ENCODE measurements around the gene RUNX3. TPM values are rescaled to one million over a fixed set of nuclear protein-coding genes. Genes with fewer than 3 reads are reported as not detected.

RUNX3 gene
- polyA plus RNA-seq, 3 donors: 4.4 to 27.9 (median 6.7) TPM

- WGBS (ENCODE audit: insufficient coverage): 69% methylated on average over 4 of the region's 11 CpGs
- Histone ChIP-seq H4K20me1 (ENCODE audit: insufficient read depth, low read length) (no peaks in the 10 kb centered on the region), H3K4me3 (replicated peaks in 1 of 3; ENCODE audit: low read depth in 2 of 3, low read length in 3 of 3) (no peak overlapping the region), H3K9me3 (replicated peaks in 1 of 2; ENCODE audit: control insufficient read depth in 1 of 2, insufficient read depth in 1 of 2, low read length in 2 of 2) (no peaks in the 10 kb centered on the region), H3K36me3 (replicated peaks in 1 of 2; ENCODE audit: control insufficient read depth in 1 of 2, insufficient read depth in 2 of 2, low read length in 2 of 2) (no peaks in the 10 kb centered on the region), H3K27ac (ENCODE audit: low read depth in 1 of 2, low read length in 2 of 2) (no peak overlapping the region), H3K4me1 (ENCODE audit: control insufficient read depth in 1 of 2, insufficient read depth in 2 of 2, low read length in 2 of 2) (peaks cover 17 to 24% of the 10 kb centered on the region in 2 donors), H3K4me2 (replicated peaks; ENCODE audit: extremely low read depth, low read length, poor library complexity, severe bottlenecking) (no peak overlapping the region), H2AFZ (ENCODE audit: insufficient read depth, low read depth, low read length, poor library complexity, severe bottlenecking) (no peak overlapping the region), H3K9ac (ENCODE audit: insufficient read depth, low read length, poor library complexity, severe bottlenecking) (no peak overlapping the region), H3K79me2 (ENCODE audit: insufficient read depth, low read length) (no peaks in the 10 kb centered on the region), H3K27me3 (ENCODE audit: control insufficient read depth in 2 of 2, insufficient read depth in 2 of 2, low read length in 2 of 2) (peaks cover 0 to 32% of the 10 kb centered on the region in 2 donors)
- TF ChIP-seq, protein P1, sequence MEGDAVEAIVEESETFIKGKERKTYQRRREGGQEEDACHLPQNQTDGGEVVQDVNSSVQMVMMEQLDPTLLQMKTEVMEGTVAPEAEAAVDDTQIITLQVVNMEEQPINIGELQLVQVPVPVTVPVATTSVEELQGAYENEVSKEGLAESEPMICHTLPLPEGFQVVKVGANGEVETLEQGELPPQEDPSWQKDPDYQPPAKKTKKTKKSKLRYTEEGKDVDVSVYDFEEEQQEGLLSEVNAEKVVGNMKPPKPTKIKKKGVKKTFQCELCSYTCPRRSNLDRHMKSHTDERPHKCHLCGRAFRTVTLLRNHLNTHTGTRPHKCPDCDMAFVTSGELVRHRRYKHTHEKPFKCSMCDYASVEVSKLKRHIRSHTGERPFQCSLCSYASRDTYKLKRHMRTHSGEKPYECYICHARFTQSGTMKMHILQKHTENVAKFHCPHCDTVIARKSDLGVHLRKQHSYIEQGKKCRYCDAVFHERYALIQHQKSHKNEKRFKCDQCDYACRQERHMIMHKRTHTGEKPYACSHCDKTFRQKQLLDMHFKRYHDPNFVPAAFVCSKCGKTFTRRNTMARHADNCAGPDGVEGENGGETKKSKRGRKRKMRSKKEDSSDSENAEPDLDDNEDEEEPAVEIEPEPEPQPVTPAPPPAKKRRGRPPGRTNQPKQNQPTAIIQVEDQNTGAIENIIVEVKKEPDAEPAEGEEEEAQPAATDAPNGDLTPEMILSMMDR (IDR thresholded peaks at IDR 0.05): no peak
- H3K9me3 Mint-ChIP-seq: peaks cover 0 to 4% (median 2%) of the 10 kb centered on the region in 7 donors
- peaks cover 8 to 44% (median 38%) of the 10 kb centered on the region in 3 donors for H3K27me3 Mint-ChIP-seq (ENCODE audit: low read depth in 3 of 3)
- intact Hi-C loops (cut with micrococcal nuclease): no loop called here
- no peaks in the 10 kb centered on the region for H3K36me3 Mint-ChIP-seq
- no peak overlapping the region for H3K27ac Mint-ChIP-seq
- H3K4me1 Mint-ChIP-seq: peaks cover 12% of the 10 kb centered on the region
- DNase-seq: no peak
- no peak overlapping the region for H3K4me3 Mint-ChIP-seq
Measured at GRCh38 chr1:24935196-24935526, 5.1 kb upstream of the RUNX3 start.

GRCh38 chr1:24934310-24935195 is 4.5 kb upstream of the RUNX3 start:
- 87% methylated on average over 16 of the region's 16 CpGs for WGBS (ENCODE audit: insufficient coverage)
- H3K36me3 Mint-ChIP-seq: no peaks in the 10 kb centered on the region
- H3K4me1 ChIP-seq (ENCODE audit: control insufficient read depth in 1 of 2, insufficient read depth in 2 of 2, low read length in 2 of 2): peaks cover 17 to 26% of the 10 kb centered on the region in 2 donors
- TF ChIP-seq, protein P1 (IDR thresholded peaks at IDR 0.05): no peak
- H3K27me3 Mint-ChIP-seq (ENCODE audit: low read depth in 3 of 3): peaks cover 8 to 44% (median 39%) of the 10 kb centered on the region in 3 donors
- H3K27ac ChIP-seq (ENCODE audit: low read depth in 1 of 2, low read length in 2 of 2): no peak overlapping the region
- peaks cover 0 to 4% (median 2%) of the 10 kb centered on the region in 7 donors for H3K9me3 Mint-ChIP-seq
- H3K27ac Mint-ChIP-seq: peak overlapping the region in 1 of 7 donors; percentile 8
- H4K20me1 ChIP-seq (ENCODE audit: insufficient read depth, low read length): no peaks in the 10 kb centered on the region
- no peak overlapping the region for H3K4me2 ChIP-seq (replicated peaks; ENCODE audit: extremely low read depth, low read length, poor library complexity, severe bottlenecking)
- peaks cover 0 to 32% of the 10 kb centered on the region in 2 donors for H3K27me3 ChIP-seq (ENCODE audit: control insufficient read depth in 2 of 2, insufficient read depth in 2 of 2, low read length in 2 of 2)
- no peak overlapping the region for H3K4me3 Mint-ChIP-seq
- H3K4me1 Mint-ChIP-seq: peaks cover 12% of the 10 kb centered on the region
- intact Hi-C loops (cut with micrococcal nuclease): loop anchor here (5.0 kb wide), 3 partner anchors 33 to 168 kb away; no protein-coding TSS in a partner anchor
- no peak overlapping the region for H2AFZ ChIP-seq (ENCODE audit: insufficient read depth, low read depth, low read length, poor library complexity, severe bottlenecking)
- no peak overlapping the region for H3K9ac ChIP-seq (ENCODE audit: insufficient read depth, low read length, poor library complexity, severe bottlenecking)
- no peaks in the 10 kb centered on the region for H3K36me3 ChIP-seq (replicated peaks in 1 of 2; ENCODE audit: control insufficient read depth in 1 of 2, insufficient read depth in 2 of 2, low read length in 2 of 2)
- no peaks in the 10 kb centered on the region for H3K9me3 ChIP-seq (replicated peaks in 1 of 2; ENCODE audit: control insufficient read depth in 1 of 2, insufficient read depth in 1 of 2, low read length in 2 of 2)
- H3K79me2 ChIP-seq (ENCODE audit: insufficient read depth, low read length): no peaks in the 10 kb centered on the region
- no peak overlapping the region for H3K4me3 ChIP-seq (replicated peaks in 1 of 3; ENCODE audit: low read depth in 2 of 3, low read length in 3 of 3)
- DNase-seq: no peak
